ENCODE results near the gene PRIM1.

- TF ChIP-seq CTCF (IDR thresholded peaks at IDR 0.05; ENCODE audit: low read depth, low read length) (no peak), EZH2phosphoT487 (IDR thresholded peaks at IDR 0.05; ENCODE audit: low read depth) (no peak)
These were observed 33.2 kb upstream of the PRIM1 start for GRCh38 chr12:56785141-56785865.
